Heart left ventricle (tissue), 13 donors: ENCODE measurements around the gene IL22RA1.

Experiments
- POLR2A ChIP-seq, 2 donors: fragments of 450-650 bp; IDR thresholded peaks; one replicate each; pipeline ENCODE4 v1.6.1; 2017; ENCODE audit warnings: antibody characterized with exemption in 2 of 2, mild to moderate bottlenecking in 2 of 2, moderate library complexity in 2 of 2
- TF ChIP-seq, protein P1 (sequence below), 12 donors: fragments of 200-600 bp; sonication (generic) in 4 of 12; IDR thresholded peaks; one replicate each; pipeline versions ENCODE4 v1.5.0 to v1.8.0; 2018 to 2022; ENCODE audit warnings: antibody characterized with exemption in 12 of 12, mild to moderate bottlenecking in 5 of 12
- donor health status: ischemic (EF 13 %, LVEDD 7.1; RV severe dilation, severe dysfunction).
- donor health status: DM: no; HTN: yes; CAD: no.
- donor health status: DM: no; HTN: no; CAD: no.
- donor health status: ischemic (EF 25% LVEDD 6.9; RV normal size, moderate dysfunction).
- donor health status: ischemic (EF 25% LVEDD 5.7; RV mildly dilated, moderate dysfunction).
- donor health status: ischemic (EF 35%, LVEDD 5.7; RV mildly dilated, moderate dysfunction).
- donor health status: nonischemic (EF 11% LVEDD 7.7; RV severe dilation, severe dysfunction).
- donor health status: DM: yes; HTN: yes; CAD: no.
- donor health status: PGD.
- donor health status: ischemic (EF 29% LVEDD 5.4; RV normal size, mild dysfunction).
- donor health status: nonischemic (EF 23%, LVEDD 6.1; RV moderate dilation, normal function).

DNA sequence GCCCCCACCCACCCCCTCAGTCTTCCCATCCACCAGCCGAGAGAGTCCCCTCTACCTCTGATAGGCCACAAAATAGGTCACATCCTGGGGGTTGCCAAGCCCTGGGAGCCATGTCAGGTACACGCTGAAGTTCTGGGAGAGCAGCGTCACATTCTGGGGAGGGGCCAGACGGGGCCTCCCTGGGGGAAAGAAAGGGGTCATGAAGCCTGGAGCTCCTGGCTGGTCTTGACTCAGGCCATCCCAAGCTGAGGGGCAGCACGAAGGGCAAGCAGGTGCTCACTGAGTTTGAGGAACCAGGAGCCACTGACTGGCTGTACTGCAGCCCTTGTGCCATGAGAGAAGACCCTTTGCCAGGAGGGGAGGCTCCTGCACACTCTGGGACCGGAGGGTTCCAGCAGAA, 37.7 kb upstream of the IL22RA1 start:
- TF ChIP-seq, protein P1, sequence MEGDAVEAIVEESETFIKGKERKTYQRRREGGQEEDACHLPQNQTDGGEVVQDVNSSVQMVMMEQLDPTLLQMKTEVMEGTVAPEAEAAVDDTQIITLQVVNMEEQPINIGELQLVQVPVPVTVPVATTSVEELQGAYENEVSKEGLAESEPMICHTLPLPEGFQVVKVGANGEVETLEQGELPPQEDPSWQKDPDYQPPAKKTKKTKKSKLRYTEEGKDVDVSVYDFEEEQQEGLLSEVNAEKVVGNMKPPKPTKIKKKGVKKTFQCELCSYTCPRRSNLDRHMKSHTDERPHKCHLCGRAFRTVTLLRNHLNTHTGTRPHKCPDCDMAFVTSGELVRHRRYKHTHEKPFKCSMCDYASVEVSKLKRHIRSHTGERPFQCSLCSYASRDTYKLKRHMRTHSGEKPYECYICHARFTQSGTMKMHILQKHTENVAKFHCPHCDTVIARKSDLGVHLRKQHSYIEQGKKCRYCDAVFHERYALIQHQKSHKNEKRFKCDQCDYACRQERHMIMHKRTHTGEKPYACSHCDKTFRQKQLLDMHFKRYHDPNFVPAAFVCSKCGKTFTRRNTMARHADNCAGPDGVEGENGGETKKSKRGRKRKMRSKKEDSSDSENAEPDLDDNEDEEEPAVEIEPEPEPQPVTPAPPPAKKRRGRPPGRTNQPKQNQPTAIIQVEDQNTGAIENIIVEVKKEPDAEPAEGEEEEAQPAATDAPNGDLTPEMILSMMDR (IDR thresholded peaks at IDR 0.05): no peak
- TF ChIP-seq POLR2A (IDR thresholded peaks at IDR 0.05): no peak
